Panc1 (cell line): ENCODE results near the gene CACNA1I.

Experiments
- CTCF ChIP-seq: fragments of 450-650 bp; IDR thresholded peaks from 2 replicates; pipeline ENCODE4 v1.5.1; 2017; ENCODE audit warnings: mild to moderate bottlenecking
- POLR2AphosphoS5 ChIP-seq: IDR thresholded peaks from 2 replicates; pipeline ENCODE4 v1.6.1; 2012; ENCODE audit warnings: mild to moderate bottlenecking, low read depth, low read length, moderate library complexity

DNA sequence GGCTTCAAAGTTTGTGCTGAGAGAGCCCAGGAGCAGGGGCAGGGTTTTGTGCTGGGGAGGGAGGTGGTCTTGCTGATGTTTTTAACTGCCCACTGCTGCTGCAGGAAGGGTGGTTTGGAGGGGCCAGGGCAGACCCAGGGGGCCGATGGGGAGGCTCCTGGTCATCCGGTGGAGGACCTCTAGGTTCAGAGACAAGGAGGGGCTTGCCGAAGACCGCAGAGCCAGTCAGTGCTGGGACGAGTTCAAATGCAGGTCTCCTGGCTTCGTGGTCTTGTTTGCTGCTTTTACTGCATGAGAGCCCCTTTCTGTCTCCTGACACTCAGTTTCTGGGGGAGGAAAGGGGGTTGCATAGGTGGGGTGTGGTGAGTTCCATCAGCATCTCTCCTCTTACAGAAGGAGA lies 26.0 kb downstream of the CACNA1I start:
- TF ChIP-seq CTCF (no peak), POLR2AphosphoS5 (no peak)
